Measurements from ENCODE around the gene ASTN2.
"Not testable (repeated sequence)": the region's sequence is repeated elsewhere in the genome, so short reads cannot be mapped to it uniquely, and the experiment has no call there.

The ASTN2 gene

GRCh38 chr9:116701940-116702642 lies 712.8 kb downstream of the ASTN2 start:
- DNase-seq (ENCODE audit: low read depth in 3 of 3): no peak

GRCh38 chr9:116700882-116701865 lies 713.7 kb downstream of the ASTN2 start:
- no peak for DNase-seq (ENCODE audit: low read depth in 3 of 3)

DNA sequence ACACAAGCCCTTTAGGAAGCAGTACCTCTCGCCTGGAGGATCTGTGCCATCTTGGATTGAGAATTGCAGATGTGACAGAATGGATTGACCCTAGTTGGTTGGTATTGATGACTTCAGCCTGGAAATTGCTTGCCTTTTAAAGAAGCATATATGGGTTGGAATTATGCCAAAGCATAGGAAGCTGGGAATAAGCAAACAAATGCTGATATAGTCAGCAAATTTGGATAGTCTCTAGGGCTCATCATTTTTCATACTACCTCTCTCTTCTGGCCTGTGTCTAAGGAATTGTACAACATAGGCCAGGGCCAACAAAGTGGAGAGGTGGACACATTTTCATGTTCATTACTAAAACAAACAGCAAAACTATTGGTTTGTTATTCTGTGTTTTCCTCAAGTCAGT lies 714.6 kb downstream of the ASTN2 start:
- no peak for DNase-seq (ENCODE audit: low read depth in 3 of 3)

- DNase-seq (ENCODE audit: low read depth in 3 of 3): no peak
Measured at GRCh38 chr9:116697887-116698286, 717.0 kb downstream of the ASTN2 start.

DNA sequence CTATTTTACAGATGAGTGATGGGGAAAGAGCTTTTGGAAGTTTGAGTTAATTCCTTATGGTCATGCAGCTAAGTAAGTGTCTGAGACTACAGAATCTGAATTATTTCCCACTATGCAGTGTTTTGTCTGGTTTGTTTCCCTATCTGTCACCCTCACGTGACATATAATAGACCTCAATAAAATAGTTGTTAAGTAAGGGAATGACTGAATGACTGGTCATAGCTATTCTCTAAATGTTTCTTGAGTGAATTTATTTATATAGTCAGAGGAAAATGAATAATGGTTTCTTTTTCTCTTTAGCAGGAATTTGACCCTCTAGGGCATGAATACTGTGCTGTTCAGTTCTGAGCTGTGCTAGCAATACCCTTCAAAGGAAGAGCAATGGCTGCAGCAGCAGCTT lies 717.5 kb downstream of the ASTN2 start:
- no peak for DNase-seq (ENCODE audit: low read depth in 3 of 3)

GRCh38 chr9:116695438-116695837 lies 719.4 kb downstream of the ASTN2 start:
- no peak for DNase-seq (ENCODE audit: low read depth in 3 of 3)

DNA sequence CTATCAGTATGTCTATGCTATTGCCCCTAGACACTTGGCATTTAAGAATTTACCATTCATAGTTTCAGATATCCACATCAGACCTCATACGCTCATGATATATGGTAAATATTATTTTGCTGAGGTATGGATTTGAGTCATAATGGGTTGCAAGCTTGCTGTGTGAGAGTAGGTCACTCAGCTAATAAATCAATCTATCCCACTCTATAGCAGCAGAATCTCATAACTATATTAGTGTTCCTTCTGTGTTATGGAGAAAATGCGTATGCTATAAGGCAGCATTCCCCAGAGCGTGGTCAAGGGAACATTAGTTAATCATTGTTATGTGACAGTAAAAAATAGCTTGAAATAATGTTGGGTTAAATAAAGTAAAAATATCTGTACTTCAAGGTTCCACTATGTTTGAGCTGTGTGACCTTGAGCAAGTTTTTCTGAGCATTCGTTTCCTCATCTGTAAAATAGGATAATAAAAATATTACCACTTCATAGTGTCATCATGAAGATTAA lies 720.0 kb downstream of the ASTN2 start:
- DNase-seq (ENCODE audit: low read depth in 3 of 3): no peak

DNA sequence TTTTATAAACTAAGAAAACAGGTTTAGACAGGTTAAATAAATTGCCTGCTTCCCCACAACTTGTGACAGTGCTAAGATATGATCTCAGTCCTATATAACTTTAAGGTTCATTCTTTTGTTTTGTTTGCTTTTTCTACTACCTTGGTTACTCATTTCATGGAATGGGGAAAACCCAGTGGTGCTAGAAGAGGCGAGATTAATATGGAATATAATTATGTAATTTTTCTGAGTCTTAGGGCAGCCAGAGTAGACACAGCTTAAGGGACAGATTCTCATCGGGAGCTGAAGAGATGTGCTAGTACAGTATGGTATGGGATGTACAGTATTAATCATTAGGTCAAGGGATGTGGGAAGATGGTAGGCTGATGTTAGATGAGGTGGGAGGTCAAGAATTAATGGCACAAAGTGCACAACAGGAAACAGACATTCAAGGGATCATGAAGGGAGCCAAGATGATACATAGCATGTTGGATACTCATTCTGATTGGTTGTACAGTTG lies 721.6 kb downstream of the ASTN2 start:
- no peak for DNase-seq (ENCODE audit: low read depth in 3 of 3)

DNA sequence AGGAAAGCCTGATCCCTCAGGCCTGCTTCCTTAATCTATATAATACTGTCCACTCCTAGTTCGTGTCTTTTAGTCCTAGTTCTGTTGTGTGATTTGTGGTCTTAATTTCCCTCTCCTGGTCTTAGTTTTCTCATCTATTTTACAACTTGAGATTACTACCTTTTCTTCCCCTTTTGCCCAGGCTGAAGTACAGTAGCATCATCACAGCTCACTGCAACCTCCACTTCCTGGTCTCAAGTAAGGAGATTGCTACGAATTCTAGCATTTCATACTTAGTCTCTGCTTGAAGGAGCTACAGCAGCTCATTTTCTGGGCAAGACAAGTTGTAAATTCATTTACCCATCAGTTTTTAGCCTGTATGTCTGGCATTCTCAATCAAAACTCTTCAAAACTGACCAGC lies 722.2 kb downstream of the ASTN2 start:
- DNase-seq (ENCODE audit: low read depth in 3 of 3): no peak

DNA sequence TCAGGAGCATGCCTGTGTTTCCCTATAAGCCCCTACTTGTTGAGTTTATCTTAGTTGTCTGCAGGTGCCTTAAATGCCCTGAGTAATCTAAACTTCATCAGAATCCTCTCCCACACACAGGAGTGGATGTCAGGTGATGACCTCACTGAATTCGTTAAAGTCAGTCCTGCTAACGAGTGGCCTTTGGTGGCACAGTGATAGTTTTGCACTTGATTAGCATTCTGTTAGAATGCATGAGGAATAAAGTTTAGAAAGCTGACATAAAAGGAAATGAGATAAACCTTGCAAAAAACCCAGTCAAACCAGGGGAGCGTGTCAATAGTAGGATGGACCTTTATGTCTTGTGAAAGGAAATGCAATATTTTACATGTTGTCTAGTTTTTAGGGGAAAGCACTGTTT lies 723.2 kb downstream of the ASTN2 start:
- DNase-seq (ENCODE audit: low read depth in 3 of 3): no peak

GRCh38 chr9:116690805-116691204 lies 724.1 kb downstream of the ASTN2 start:
- not testable (repeated sequence) for DNase-seq (ENCODE audit: low read depth in 3 of 3)

- DNase-seq (ENCODE audit: low read depth in 3 of 3): no peak
Measured at GRCh38 chr9:116689486-116690032, 725.3 kb downstream of the ASTN2 start.

DNA sequence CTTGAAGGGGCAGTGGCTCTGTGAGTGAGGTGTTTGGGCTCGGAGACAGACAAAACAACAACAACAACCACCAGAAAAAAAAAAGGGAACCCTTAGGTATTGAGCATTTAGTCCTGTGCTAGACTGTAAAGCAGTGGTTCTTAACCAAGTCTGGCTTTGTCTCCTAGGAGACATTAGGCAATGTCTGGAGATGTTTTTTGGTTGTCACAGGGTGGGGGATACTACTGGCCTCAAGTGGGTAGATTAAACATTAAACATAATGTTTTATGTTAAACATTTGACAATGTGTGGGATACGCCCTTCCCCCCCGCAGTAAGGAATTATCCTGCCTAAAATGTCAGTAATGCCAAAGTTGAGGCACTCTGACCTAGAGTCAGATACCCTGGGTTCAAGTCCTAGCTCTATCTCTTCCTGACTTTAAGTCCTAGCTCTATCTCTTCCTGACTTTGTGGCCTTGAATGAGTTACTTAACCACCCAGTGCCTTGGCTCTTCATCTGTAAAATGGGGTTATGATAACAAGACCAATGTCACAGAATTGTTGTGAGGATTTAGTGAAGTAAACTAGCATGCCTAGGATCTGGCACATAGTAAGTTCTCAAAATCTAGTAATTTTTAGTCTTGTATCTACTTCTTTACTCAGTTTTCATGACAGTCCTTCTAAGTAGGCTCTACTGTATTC lies 725.9 kb downstream of the ASTN2 start:
- no peak for DNase-seq (ENCODE audit: low read depth in 3 of 3)

DNA sequence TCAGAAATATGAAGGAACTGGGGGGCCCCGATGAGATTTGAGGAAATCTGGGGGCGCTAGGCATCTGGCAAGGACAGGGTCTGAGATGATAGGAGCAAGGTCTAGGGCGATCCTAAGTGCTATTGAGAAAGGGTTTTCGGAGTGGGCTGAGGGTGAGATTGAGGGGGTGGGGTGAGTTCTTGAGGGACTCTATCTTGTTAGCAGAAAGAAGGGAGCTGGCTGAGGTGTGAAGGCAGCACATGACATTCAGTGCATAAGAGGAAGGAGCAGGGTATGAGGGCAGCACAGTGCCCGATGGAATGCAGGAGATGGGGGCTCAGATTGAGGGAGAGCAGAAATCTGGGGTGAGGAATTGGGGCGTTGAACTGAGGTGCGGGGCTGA lies 727.1 kb downstream of the ASTN2 start:
- DNase-seq (ENCODE audit: low read depth in 3 of 3): no peak

DNA sequence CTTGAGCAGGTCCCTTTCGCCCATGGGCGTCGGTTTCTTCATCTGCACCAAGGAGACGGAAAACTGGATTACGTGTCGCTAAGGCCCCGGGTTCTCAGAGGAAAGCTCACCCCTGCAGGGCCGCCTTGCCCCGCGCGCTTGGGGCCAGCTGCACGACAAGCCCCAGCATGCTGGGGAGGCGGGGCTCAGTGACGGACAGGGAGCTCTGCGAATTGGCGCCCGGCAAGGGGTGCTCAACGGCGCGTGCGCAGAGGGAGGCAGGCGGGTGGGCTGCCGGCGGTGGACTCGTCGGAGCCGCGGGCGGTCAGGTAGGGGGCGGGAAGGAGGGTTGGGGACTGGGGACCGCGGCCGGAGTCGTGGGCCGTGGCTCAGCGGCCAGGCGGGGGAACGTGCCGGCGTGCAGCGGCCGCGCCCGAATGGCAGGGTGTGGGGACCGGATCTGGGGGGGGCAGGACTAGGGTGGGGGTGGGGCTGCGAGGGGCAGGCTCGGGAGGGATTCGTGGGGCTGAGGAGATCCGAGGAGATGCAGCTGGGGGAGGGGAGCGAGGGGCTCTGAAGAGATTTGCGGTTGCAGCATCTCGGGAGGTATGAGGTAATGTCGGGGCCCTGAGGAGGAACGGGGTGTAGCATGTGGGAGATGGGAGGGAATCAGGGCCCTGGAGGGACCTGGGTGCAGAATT lies 727.6 kb downstream of the ASTN2 start, which contains the start of gene TRIM32:
Gene TRIM32 (plus strand): TSS at position 232 of the 680 bp plus-strand sequence. CDS start 10,438 bp downstream, outside the sequence.
- DNase-seq (ENCODE audit: low read depth in 3 of 3): peak; percentile 84 to 93 (median 88)

DNA sequence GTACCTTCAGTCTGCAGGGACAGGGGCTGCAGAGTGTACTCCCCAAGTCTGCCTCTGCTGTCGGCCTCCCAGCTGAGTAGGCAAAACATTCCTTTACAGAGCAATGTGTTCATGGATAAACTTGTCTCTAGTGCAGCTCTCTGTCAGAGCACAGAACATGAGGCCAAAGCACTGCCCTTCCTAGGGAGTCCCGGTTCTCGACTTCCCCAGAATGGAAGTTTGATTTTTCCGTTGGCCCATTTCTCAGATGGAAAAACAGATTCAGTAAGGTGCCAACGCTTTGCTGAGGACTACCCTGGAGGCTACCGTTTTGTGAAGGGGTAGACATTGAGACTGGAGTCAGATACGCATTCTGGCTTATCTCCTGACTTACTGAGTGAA lies 728.2 kb downstream of the ASTN2 start:
- no peak for DNase-seq (ENCODE audit: low read depth in 3 of 3)

DNA sequence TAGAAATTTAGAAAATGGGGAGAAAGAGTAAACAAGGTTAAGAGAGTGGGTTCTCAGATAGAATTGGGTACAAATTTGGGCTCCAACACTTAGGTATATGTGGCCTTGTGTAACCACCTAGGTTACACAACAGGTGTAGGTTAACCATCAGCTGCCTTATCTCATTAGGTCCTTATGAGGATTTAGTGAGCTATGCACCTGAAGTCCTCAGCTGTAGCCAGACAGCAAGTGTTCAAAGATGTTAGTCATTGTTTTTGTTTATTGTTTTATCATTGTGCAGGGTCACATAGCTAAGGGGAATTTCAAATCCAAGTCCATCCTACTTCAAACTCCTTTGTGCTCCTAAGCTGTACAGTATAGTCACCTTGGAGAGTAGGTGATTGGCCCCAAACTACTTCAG lies 728.7 kb downstream of the ASTN2 start:
- no peak for DNase-seq (ENCODE audit: low read depth in 3 of 3)

- no peak for DNase-seq (ENCODE audit: low read depth in 3 of 3)
Measured at GRCh38 chr9:116685166-116685565, 729.7 kb downstream of the ASTN2 start.

DNA sequence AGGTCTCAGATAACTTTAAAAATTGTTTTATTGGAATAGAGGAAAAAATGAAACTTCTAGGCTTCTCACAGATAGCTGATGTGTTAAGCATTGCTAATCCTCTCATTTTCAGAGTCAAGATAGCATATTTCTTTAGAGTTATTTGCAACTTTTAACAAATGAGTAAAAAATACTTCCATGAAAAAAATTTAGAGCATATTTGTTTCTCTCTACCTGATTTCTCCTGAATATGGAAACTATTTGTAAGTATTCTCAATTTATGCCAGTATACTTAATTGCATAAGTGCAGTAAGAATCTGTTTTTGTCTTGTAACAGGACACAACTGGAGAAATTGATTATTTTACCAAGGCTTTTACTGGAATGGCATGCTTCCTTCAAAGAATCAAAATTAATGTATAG lies 731.3 kb downstream of the ASTN2 start:
- DNase-seq (ENCODE audit: low read depth in 3 of 3): no peak

DNA sequence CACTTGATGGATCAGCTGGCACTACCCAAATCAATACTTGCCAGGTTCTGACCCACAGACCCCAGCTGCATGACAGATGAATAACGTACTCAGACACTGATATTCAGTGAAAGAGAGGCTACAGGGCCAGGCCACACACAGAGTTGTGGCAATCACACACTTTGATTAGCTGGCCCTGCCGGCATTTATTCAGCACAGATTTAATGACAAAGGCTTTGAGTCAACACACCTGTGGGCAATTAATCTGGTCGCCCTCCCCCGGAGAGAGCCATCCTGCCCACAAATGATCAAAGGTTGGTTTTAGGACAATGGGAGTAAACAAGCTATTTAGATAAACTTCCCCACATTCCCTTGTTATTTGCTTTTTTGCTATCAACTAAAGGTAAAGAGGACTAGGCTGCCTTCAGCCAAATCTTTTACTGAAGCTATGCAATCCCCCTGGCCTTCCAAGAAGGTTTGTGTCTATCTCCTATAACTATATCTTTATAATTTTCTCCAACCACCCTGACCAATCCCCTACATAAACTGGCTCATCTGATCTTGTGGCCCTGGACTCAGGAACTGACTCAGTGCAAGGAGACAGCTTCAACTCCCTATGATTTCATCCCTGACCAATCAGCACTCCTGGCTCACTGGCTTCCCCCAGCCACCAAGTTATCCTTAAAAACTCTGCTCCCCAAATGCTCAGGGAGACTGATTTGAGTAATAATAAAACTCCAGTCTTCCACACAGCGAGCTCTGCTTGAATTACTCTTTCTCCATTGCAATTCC lies 740.5 kb downstream of the ASTN2 start:
- no peak for DNase-seq (ENCODE audit: low read depth in 3 of 3)

Measured in stimulated activated CD4-positive, alpha-beta T cell treated with anti-CD3 and anti-CD28 coated beads, TNF-alpha, amount 100 ng/mL, for 24 hours (primary cell).